ENCODE results near the gene AGER. TPM values are rescaled to one million over a fixed set of nuclear protein-coding genes. Genes with fewer than 3 reads are reported as not detected.

The AGER gene
- total and polyA plus RNA-seq, 2 of the 4 experiments (the other 2 are of a cell fraction), result 0.18 to 4.2 TPM

- H3K4ac ChIP-seq (ENCODE audit: low read depth, low read length), result no peak overlapping the region
- TF ChIP-seq RAD21 (IDR thresholded peaks at IDR 0.05; ENCODE audit: low read length), result no peak
- TF ChIP-seq CHD1 (IDR thresholded peaks at IDR 0.05; ENCODE audit: low read depth, low read length), result no peak
- no peak for TF ChIP-seq FOS (IDR thresholded peaks at IDR 0.05; ENCODE audit: low read depth, low read length)
- no peaks in the 10 kb centered on the region for H3K4me1 ChIP-seq (ENCODE audit: control insufficient read depth, insufficient read depth, low read length)
- H2BK20ac ChIP-seq (ENCODE audit: low read depth, low read length), result no peak overlapping the region
- ChIA-PET POLR2A (ENCODE audit: unreplicated experiment) (no interaction called here), CTCF (no interaction called here)
- WGBS, 2 experiments (ENCODE audit: extremely low coverage in 2 of 2, insufficient read length in 1 of 2), result no CpG with 5 or more reads among the region's 10 CpGs
- no peak overlapping the region for H3K4me3 ChIP-seq (ENCODE audit: insufficient read depth, low read depth, low read length)
- BruUV-seq (replicated peaks), result no TSS peak
- H2AFZ ChIP-seq (replicated peaks; ENCODE audit: low read length, poor library complexity), result no peak overlapping the region
- H4K5ac ChIP-seq (ENCODE audit: low read depth, low read length), result no peak overlapping the region
- H3K9me3 ChIP-seq (ENCODE audit: control insufficient read depth, insufficient read depth, low read length), result no peaks in the 10 kb centered on the region
- no peak overlapping the region for H2BK15ac ChIP-seq (ENCODE audit: low read depth, low read length)
- peaks cover 15 to 40% of the 10 kb centered on the region in 2 experiments for H3K79me1 ChIP-seq (ENCODE audit: low read depth in 1 of 2, low read length in 2 of 2)
- H3K9ac ChIP-seq (ENCODE audit: low read depth, low read length), result no peak overlapping the region
- H3K36me3 ChIP-seq (ENCODE audit: control insufficient read depth, insufficient read depth, low read length), result peaks cover 34% of the 10 kb centered on the region
- H4K8ac ChIP-seq (ENCODE audit: low read depth in 2 of 2, low read length in 2 of 2), result no peak overlapping the region
- H4K91ac ChIP-seq (ENCODE audit: insufficient read depth, low read depth, low read length), result no peak overlapping the region
- no peak overlapping the region for H3K23ac ChIP-seq (ENCODE audit: low read depth, low read length)
- no peak overlapping the region for H3K14ac ChIP-seq (replicated peaks; ENCODE audit: low read depth, low read length)
- H3K4me2 ChIP-seq (ENCODE audit: low read depth, low read length), result no peak overlapping the region
- H3K27ac ChIP-seq (ENCODE audit: insufficient read depth, low read length), result no peak overlapping the region
- intact Hi-C loops (cut with micrococcal nuclease) (no loop called here), dilution Hi-C loops (cut with HindIII; ENCODE audit: low sequenced_read_pairs, unreplicated experiment) (no loop called here), in situ Hi-C loops (cut with MboI; ENCODE audit: low sequenced_read_pairs) (loop anchor here (25.0 kb wide), 1 partner anchor 780 kb away; the partner anchor contains the start of genes BRD2 and HLA-DMA)
- no peak overlapping the region for H3K56ac ChIP-seq (ENCODE audit: extremely low read depth, insufficient read depth, low read length)
- H3K9me1 ChIP-seq (ENCODE audit: insufficient read depth, low read length), result peaks cover 15% of the 10 kb centered on the region
- no peak for ATAC-seq (ENCODE audit: low read depth)
- H3K18ac ChIP-seq (ENCODE audit: low read depth, low read length), result no peak overlapping the region
- H2AK9ac ChIP-seq (replicated peaks; ENCODE audit: low read depth, low read length, poor library complexity), result peak overlapping the region; percentile 14
- H3K27me3 ChIP-seq (ENCODE audit: control insufficient read depth, insufficient read depth, low read length), result no peaks in the 10 kb centered on the region
- DNase-seq, result no peak
- H2BK5ac ChIP-seq (ENCODE audit: low read depth, low read length, poor library complexity, severe bottlenecking), result no peak overlapping the region
- H2AK5ac ChIP-seq (ENCODE audit: low read depth, low read length), result no peak overlapping the region
- peaks cover 3% of the 10 kb centered on the region; the same call in 1 of the 2 replicates for H4K20me1 ChIP-seq (ENCODE audit: insufficient read depth, low read length)
- H2BK120ac ChIP-seq (ENCODE audit: low read depth, low read length), result no peak overlapping the region
Observed at GRCh38 chr6:32182555-32182981, 1.5 kb downstream of the AGER start.

Data from IMR-90 (cell line).